HG02571 (cell line): ENCODE results near the gene VPS4B.

Experiments
- ATAC-seq: cut with Tn5 transposase; IDR thresholded peaks from one replicate; pipeline ENCODE4 v1.9.1; 2021; ENCODE audit warnings: mild to moderate bottlenecking, moderate library complexity; ENCODE audit not compliant: unreplicated experiment

VPS4B gene

DNA sequence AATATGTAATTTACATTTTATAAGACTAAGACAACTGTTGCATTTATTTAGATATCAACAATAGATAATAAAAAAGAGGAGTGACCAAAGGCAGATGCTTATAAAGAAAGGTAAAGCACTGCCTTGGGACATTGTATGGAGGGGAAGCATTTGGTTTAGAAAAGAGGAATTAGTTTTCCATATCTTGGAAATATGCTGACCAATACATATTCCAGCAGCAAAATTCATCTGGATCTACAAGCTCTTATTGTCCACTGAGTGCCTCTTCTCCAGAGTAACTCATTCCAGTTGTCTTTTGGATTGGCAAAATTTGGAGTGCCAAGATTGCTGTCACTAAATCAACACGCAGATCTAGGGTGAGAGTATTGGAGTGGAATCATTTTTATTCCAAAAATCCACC, 8.9 kb upstream of the VPS4B start:
- ATAC-seq: no peak

DNA sequence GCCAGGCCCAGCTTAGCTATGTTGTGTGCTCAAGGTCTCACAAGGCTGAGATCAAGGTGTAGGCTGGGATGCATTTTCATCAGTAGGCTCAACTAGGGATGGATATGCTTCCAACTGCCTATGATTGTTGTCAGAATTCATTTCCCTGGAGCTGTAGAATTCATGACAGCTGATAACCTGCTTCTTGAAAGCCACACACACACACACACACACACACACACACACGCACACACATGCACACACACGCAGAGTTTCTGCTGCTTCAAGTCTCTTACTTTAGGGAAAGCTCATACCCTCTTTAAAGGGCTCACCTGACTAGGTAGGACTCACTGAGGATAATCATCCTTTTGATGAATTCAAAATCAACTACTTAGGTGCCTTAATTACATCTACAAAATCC, 8.2 kb upstream of the VPS4B start:
- ATAC-seq: no peak

DNA sequence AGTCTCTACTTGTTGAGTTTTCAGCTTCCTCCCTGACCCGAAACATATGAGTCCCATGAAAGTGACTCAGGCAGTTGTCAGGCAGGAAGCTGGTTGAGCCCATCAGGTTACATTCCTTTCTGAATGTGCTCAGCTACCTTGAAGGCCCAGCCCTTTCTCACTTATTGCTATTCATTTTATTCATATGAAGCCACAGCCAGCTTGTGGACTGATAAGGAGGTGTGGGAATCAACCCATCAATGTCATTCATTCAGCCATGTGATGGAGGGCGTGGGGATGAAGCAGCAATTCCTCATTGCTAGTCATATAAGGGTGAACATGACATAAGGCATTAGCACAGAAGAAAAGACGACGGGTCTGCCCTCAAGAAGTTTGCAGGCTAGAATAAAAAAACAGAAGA, 5.3 kb upstream of the VPS4B start:
- no peak for ATAC-seq

DNA sequence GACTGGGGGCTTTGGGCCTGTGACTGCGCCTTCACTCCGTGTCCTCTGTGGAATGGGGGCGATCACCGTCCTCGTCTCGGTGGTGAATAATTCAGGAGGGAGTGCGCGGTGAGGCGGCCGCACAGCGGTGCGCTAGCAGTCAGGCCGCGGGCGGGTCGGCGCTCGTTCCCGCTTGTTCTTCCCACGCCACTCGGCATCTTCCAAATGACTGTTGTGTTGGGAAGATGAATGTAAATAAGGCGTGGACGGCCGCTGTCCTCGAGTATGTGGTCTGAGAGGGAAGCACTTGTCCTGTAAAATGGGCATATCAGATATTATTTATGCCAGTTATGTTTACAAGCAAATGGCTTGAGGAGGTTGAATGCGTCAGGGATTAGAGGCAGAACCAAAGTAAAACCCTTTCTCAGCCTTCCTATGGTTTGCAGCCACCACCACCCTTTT, 608 bp upstream of the VPS4B start:
- ATAC-seq: peak; percentile 35

DNA sequence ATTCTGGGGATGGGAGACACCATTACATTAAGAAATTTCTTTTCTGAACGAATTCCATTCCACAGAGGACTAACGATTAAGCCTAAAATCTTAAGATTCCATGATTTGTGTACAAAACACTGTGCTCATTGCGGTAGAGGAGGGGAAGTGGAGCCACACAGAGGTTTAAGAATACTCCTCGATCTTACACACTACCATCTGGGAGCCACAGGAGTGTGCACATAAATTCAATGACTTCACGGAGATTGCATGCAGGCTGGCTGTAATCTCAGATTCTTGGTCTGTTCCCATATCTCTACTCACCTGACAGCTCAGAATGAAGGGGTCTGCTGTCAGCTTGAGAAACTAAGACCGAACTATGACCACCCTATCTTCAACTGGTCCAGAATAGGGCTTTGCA, 762 bp downstream of the VPS4B start:
- no peak for ATAC-seq

DNA sequence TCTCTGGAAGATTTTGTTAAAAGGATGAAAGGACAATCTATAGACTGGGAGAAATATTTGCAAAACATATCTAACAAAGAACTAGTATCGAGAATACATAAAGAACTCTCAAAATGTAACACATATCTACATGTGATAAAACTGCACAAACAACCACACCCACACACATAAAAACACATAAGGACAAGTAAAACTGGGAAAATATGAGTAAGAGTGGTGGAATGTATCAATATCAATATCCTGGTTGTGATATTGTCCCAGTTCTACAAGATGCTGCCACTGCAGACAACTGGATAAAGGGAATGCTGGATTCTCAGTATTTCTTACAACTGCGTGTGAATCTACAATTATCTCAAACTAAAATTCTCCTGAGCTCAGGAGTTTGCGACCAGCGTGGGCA, 9.3 kb downstream of the VPS4B start:
- no peak for ATAC-seq

DNA sequence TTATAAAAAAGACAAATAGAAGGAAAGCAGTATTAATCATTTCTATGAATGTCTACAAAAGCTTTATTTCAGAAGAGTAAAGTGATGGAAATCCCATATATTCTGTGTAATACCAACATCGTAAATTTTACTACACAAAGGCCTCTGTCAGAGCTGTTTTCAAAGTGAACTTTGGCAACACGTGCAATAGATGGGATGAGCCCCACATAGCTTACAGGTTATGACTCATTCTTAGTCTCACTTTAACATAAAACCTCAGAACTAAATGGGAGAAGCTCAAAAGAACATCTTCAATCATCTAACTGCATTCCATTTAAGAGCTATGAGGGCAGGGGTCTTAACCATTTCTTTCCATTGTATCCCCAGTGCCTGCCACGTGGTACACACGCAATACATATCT, 11.5 kb downstream of the VPS4B start:
- no peak for ATAC-seq

DNA sequence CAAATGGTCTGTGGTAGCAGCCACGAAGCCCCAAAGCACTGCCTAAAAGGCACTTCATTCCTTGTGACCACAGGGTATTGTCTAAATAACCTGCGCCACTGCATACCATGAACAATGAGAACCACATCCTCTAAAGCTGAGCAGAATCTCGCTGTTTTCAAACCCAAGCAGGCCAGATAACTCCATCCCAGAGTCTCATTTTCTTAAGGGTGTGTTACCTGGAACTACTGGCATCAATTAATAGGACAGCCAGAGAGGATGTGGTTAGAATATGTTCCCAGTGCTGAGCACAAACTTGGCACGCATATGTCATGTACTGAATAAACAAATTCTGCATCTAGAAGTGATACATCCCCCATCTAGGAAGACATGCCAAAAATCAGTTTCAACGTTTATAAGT, 13.0 kb downstream of the VPS4B start:
- ATAC-seq: no peak

DNA sequence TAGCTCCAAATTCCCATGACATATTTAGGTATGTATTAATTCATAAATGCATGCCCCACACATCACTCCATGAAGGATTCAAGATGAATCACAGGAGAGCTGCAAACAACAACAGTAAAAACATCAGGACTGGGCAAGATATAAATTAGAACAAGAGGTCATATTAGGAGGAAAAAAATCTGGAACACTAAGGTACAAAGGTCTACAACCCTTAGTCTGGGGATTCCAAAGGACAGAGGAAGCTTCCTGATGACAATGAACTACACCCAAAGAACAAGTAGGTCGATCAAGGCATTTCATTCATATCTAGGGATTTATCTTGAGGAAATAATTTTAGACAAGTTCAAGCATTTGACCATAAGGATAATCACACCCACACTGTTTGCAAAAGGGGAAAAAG, 14.5 kb downstream of the VPS4B start:
- no peak for ATAC-seq

DNA sequence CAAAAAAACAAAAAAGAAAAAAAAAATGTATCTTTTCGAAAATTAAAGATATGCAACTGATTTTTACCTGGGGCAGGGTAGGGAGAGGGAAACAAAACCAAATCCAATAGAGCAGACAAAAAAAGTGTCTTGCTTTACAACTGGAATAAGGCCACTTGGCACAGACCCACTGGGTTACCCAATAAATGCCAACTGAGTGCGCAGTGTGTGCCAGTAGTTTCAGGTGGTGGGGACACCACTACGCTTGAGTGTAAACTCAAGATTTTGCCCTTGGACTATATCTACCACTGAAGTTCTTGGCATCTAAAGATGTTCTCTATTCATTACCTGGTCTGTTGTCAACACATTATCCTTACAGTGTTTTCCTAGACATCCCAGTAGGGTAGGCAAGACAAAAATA, 16.3 kb downstream of the VPS4B start:
- ATAC-seq: no peak

DNA sequence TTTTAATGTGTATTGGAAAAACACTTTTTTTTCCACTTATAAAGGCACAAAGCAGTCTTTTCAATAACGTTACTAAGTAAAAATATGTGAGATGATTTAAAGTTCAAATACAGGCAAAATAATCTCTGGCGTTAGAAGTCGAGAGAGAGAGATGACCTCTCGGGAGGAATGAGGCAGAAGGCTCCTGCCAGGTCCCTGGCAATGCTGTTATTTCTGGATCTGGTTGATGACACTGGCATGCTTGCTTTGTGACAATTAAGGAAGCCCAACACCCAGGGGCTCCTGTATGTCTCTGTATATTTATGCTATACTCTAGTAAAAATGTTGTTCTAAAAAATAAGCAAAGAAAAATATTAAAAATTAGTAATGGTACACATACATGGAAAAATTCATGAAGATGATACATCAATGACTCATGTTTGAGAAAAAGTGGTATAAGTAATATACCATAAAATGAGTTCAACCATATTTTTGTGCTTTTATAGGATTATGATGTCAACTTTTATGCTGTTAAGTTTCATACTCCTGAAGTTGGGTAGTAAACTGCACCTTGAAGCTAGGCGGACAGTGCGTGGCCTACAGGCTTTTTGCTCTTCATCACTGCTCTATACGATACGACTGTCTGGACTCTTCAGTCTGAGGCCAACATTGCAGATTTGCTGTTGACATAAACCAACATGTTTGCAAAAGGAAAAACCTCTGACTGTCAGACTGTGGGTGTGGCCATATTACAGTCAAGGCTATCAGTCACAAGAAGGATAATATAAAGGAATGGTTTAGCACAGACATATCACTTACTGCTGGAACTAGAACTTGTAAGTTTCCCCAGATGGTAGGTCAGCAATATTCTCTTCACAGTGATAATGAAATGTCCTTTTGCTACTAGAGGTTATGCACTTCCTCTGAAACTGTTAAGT, 19.8 kb downstream of the VPS4B start:
- ATAC-seq: no peak

DNA sequence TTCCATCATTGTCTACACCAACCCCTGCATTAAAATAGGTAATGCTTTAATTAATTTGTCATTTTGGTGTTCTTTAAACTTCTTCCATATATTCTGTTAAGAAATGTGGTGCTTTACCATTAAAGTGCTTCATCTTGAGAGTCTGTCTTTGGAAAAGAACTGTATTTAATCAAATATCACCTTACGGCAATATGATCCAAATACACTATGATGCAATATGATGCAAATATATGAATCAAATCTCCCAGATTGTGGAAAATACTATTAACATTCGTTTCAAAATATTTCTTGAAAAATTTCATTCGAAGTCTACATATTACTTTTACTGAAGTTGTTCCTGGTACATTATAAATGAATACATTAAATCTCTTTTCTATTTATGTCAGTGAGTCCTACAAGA, 23.0 kb downstream of the VPS4B start:
- no peak for ATAC-seq

DNA sequence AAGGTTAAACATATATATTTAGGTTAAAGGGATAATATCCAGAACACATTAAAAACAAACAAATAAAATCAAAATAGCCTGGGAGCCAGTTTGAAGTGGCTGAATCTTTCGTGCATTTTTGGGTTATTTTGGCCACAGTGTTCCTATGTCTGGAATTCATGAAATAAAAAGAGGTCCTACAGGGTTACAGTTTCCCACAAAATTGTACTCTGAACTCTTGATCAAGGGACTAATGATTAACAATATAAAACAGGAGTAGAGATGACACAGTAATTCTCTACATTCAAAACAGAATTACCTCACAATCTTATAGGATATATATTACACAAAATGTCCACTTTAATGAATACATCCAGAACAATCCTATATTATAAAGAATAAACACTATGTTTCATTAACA, 24.9 kb downstream of the VPS4B start:
- no peak for ATAC-seq

DNA sequence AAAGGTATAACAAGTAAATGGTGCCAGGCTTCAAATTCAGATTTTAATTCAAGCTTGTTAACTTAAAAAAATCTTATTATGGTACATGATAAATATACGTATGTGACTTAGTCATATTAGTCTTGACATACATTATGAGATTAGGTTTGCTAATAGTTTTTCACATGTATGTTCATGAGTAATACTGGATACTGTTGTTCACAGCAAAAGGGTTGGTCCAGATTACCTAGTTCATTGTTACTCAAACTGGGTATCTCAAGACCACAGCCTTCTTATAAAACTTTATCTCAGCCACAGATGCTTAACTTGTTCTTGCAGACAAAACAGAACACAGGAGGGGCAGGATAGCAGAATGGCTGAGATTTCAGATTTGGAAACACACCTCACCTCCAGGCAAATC, 26.8 kb downstream of the VPS4B start:
- no peak for ATAC-seq

DNA sequence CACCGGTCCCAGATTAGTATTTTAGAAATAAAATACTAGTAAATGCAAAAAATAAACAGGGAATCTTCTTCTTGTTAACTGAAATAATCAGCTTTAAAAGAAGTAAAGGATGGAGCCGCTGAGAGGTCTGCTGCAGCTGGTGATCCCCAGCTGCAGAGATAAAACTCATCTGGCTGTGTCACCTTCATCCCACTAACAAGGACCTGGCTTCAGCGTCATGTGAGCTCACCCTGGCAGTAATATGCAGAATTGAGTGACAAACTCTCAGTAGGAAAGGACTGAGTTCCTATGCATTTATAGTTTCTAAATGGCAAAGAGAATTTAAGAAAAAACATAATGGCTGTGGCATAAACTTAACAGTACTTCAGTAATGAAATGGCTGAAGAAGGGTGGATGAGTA, 27.3 kb downstream of the VPS4B start:
- ATAC-seq: no peak

DNA sequence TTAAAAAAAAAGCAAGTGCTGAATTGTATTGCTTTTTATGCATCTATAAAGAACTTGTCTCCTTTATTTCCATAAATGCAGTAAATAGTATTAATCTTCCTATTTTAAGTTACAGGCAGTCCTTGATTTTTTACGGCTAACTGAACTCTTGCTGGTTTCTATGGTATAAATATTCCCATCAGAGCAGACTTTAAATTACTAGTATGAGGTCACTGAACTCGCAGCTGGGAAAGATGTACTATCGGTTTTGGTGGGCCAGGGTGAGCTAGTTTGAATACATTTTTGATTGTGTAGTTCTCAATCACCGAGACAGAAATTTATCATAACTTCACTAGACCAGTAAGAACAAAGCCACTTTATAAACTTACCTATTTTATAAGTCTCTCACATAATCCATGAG, 34.4 kb downstream of the VPS4B start:
- no peak for ATAC-seq

DNA sequence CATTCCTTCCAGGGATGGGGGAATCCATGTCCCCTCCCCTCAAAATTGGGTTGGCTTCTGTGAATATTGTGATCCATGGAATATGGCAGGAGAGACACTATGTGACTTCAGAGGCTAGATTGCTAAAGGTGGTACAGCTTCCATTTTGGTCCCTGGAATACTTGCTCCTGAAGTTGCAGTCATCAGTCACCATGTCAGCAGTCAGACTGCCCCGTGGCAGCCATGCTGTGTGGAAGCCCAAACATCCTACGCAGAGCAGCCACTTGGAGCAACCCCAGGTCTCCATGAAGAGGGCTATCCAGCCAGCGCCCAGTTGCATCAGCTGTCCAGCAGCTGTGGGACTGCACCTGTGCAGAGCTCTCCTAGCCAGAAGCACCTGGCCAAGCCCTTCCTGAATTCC, 39.4 kb downstream of the VPS4B start:
- no peak for ATAC-seq

DNA sequence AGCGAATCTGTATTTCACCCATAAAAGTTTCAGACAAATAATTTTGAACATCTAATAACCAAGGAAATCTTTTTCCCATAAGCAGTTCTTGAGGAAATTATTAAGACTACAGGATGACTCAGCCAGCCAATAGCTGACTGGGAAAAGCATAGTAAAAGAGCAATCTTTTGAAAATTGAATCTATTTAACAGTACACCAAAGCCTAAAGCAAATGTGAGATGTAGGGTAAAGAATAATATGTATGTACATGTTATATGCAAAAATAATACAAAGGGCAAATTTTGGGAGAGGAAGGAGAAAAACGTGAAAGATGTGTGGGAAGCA, 42.7 kb downstream of the VPS4B start:
- ATAC-seq: no peak

DNA sequence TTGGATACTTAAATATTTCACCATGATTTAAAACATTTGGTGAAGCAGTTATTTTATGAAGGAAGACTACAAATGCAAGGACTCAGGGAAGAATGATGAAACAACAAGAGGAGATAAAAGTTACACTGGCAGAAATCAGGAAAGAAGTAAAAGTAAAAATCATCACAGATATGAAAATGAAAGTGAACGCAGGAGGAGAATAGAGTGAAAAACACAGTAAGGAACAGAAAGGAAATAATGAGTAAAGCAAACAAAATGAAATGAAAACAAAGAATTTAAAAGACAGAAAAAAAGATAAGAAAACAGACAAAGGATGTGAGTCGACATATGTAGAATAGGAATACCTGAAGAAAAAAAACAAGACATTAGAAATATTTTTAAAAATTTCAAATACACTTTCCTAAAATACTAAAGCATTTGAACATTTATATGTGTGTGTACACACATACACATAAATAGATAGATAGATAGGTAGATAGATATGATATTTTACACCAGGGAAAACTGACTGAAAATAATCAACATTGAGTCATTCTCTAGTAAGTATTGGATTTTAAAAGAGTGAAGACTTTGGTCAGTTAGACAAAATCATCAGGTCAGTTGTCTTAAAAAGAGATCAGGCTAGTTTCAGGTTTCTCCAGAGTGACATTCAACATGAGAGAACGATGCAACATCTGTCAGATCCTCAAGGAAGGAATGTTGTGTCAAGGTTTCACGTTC, 43.2 kb downstream of the VPS4B start:
- no peak for ATAC-seq

DNA sequence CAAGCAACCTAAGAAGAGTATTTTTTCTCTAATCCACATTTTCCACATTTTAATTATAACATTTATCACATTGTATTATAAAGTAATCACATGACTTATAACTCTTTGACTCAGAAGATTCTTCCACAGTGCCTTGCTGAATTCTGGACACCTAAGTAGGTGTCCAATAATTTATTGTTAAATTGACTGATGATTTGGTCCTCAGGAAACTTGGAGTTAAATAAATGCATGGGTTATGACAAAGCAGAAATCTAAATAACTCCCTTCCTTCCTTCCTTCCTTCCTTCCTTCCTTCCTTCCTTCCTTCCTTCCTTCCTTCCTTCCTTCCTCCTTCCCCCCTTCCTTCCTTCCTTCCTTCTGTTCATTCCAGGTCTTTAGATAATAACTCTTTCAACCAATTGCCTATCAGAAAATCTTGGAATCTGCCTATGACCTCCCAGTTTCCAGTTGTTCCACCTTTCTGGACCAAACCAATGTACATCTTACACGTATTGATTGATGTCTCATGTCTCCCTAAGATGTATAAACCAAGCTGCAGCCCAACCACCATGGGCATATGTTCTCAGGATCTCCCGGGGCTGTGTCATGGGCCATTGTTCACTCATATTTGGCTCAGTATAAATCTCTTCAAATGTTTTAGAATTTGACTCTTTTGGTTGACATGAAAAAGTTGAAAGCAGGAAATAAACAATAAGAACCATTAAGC, 44.8 kb downstream of the VPS4B start:
- no peak for ATAC-seq

DNA sequence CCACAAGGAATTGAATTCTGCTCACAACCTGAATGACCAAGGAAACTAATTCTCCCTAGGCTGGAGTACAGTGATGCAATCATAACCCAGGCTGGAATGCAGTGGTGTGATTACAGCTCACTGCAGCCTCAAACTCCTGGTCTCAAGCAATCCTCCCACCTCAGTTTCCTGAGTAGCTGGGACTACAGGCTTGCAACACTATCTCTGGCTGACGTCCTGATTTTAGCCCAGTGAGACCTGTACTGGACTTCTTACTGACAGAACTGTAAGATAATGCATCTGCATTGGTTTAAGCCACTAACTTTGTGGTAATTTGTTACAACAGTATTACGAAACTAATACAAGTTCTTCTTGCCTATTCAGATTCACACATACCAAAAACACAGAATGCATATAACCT, 45.7 kb downstream of the VPS4B start:
- no peak for ATAC-seq

DNA sequence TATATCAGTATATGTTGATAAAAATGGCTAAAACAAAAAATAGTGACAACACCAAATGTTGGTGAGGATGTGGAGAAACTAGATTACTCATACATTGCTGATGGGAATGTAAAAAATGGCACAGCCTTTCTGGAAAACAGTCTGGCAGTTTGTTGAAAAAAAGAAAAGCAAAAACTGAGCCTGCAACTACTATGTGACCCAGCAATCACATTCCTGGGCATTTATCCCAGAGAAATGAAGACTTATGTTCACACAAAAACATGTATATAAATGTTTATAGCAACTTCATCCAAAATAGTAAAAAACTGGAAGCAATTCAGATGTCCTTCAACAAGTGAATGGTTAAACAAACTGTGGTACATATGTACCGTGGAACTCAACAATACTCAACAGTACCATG, 47.7 kb downstream of the VPS4B start:
- ATAC-seq: no peak
